ENCODE measurements around the gene MUC13. TPM values are rescaled to one million over a fixed set of nuclear protein-coding genes. Genes with fewer than 3 reads are reported as not detected.

Gene MUC13
- total and polyA plus RNA-seq, 4 experiments from 2014 or later, result not detected

DNA sequence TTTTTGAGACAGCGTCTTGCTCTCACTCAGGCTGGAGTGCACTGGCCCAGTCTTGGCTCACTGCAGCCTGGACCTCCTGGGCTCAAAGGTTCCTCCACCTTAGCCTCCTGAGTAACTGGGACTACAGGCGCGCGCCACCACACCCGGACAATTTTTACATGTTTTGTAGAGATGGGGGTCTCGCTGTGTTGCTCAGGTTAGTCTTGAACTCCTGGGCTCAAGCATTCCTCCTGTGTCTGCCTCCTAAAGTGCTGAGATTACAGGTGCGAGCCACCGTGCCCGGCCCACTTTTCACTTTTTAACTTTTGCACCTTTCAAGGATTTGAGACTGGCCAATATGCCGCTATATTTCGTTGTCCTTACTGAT, 46.6 kb downstream of the MUC13 start:
- Mint-ChIP-seq H3K27me3 (peaks cover 21 to 22% of the 10 kb centered on the region in 2 donors), H3K36me3 (no peaks in the 10 kb centered on the region), H3K9me3 (no peaks in the 10 kb centered on the region), H3K27ac (peak overlapping the region in 1 of 7 donors; percentile 27), H3K4me3 (peak overlapping the region; percentile 51 to 80 (median 74)), H3K4me1 (peaks cover 5 to 11% (median 6%) of the 10 kb centered on the region in 4 donors)
- no peaks in the 10 kb centered on the region for H3K36me3 ChIP-seq (ENCODE audit: insufficient read depth, low read length)
- ChIA-PET POLR2A (ENCODE audit: partially characterized antibody) (no interaction called here), CTCF (ENCODE audit: partially characterized antibody) (no interaction called here)
- no peaks in the 10 kb centered on the region for H3K9me3 ChIP-seq (ENCODE audit: control insufficient read depth in 1 of 2, low read length in 2 of 2)
- intact Hi-C loops (cut with micrococcal nuclease), result loop anchor here (1.0 kb wide), 1 partner anchor 53 kb away; no protein-coding TSS in a partner anchor
- H3K27ac ChIP-seq (ENCODE audit: low read depth, low read length), result no peak overlapping the region
- H3K4me1 ChIP-seq (ENCODE audit: insufficient read depth, low read length), result peaks cover 5% of the 10 kb centered on the region
- peak overlapping the region in 1 of 2 donors; percentile 49 for H3K4me3 ChIP-seq (ENCODE audit: low read length in 2 of 2)
- no peak for DNase-seq
- peaks cover 22% of the 10 kb centered on the region for H3K27me3 ChIP-seq (ENCODE audit: insufficient read depth, low read length)

DNA sequence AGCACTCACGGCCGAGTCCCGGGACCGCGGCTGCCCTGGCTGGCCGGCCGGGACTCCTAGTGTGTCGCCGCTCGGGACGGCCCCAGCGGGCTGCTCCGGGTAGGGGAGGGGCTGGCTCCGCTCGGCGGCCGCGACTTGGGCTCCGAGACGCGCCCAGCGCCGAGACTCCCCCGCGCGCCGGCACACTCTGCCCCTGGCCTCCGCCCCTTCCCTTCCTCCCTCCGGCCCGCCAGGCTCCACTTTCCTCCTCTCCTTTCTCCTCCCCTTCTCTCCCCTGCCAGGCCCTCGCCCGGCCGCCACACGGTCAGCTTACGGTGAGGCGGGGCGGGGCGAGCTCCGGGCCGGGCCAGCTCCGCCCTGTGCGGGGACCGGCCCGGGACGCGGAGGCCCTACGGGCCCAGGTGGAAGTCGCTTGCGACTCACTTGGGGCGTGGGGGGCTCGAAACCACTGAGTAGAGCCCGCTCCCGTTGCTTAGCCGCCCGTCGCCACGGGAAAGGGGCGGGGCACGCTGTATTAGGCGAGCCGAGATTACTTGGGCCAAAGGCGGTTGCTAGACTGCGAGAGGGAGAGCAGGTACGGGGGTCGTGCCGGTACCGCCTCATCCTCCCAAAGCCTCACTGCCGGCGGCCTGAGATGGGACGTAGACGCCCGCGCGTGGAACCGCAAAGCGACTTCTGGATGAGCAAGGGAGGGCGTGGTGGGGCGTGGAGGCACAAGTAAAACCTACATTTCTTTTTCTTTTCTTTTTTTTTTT, 47.2 kb downstream of the MUC13 start, which contains the start of gene ITGB5:
TSS of gene ITGB5 (minus strand) at position 189 of the 755 bp plus-strand sequence. CDS start 365 bp downstream, outside the sequence.
- Mint-ChIP-seq H3K4me3 (peak within 1 kb of the TSS; percentile 51 to 80 (median 74)), H3K27me3 (peaks cover 20 to 22% of the 10 kb centered on the region in 2 donors), H3K4me1 (peaks cover 5 to 11% (median 6%) of the 10 kb centered on the region in 4 donors), H3K36me3 (no peaks in the 10 kb centered on the region), H3K27ac (peak within 1 kb of the TSS in 1 of 7 donors; percentile 27), H3K9me3 (no peaks in the 10 kb centered on the region)
- CTCF ChIA-PET (ENCODE audit: partially characterized antibody), result no interaction called here
- Histone ChIP-seq H3K9me3 (ENCODE audit: control insufficient read depth in 1 of 2, low read length in 2 of 2) (no peaks in the 10 kb centered on the region), H3K27ac (ENCODE audit: low read depth, low read length) (no peak within 1 kb of the TSS), H3K4me1 (ENCODE audit: insufficient read depth, low read length) (peaks cover 5% of the 10 kb centered on the region), H3K36me3 (ENCODE audit: insufficient read depth, low read length) (no peaks in the 10 kb centered on the region), H3K4me3 (ENCODE audit: low read length in 2 of 2) (peak within 1 kb of the TSS in 1 of 2 donors; percentile 49), H3K27me3 (ENCODE audit: insufficient read depth, low read length) (peaks cover 22% of the 10 kb centered on the region)
- POLR2A ChIA-PET (ENCODE audit: partially characterized antibody), result no interaction called here
- DNase-seq, result peak in 2 of 5 donors; percentile 5 to 11
- intact Hi-C loops (cut with micrococcal nuclease), result loop anchor here (1.0 kb wide), 1 partner anchor 52 kb away; no protein-coding TSS in a partner anchor

DNA sequence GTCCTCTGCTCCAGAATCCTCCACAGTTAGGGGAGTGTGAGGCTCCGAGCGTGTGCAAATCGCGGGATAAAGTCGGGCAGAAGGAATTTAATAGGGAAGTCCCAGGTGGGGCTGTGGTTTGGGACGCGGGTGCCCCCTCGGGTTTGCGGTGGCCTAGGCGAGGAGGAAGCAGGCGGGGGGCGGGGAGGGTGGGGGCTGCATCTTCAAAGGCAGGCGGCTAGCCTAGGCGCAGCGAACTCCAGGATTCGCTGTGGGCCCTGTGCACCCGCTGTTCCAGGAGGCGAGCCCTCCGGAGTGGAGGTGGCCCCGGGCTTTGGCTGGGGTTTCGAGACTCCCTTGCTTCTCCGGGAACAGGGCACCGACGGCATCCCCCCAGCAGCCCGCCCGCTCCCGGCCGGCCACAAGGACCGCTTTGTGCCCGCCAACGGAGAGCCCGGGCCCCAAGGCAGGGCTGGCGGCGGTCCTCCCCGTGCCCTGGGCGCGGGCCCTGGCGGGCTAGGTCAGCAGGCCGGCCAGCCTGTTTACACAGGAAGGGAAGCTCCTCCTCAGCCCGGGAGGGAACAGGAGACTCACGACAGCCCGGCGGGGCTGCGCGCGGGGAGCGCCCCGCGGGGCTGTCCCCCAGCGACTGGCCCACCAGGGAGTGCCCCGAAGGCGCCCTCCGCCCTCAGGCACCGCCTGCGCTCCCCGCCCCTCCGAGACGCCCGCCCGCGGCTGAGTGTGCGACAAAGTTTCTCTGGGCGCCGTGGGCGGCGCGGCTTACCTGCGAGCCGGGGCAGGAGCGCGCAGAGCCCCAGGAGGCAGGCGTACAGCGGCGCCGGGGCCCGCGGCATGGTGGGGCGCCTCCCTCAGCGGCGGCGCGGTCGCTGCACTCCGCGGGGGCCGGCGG, 48.1 kb downstream of the MUC13 start:
- DNase-seq, result peak in 3 of 5 donors; percentile 13 to 20 (median 17)
- peak overlapping the region in 1 of 2 donors; percentile 24 for H3K4me3 ChIP-seq (ENCODE audit: low read length in 2 of 2)
- Mint-ChIP-seq H3K4me1 (peaks cover 5 to 11% (median 6%) of the 10 kb centered on the region in 4 donors), H3K27ac (no peak overlapping the region), H3K36me3 (no peaks in the 10 kb centered on the region), H3K4me3 (peak overlapping the region; percentile 43 to 86 (median 74)), H3K27me3 (peaks cover 20 to 27% of the 10 kb centered on the region in 2 donors), H3K9me3 (no peaks in the 10 kb centered on the region)
- intact Hi-C loops (cut with micrococcal nuclease), result loop anchor here (1.0 kb wide), 1 partner anchor 51 kb away; no protein-coding TSS in a partner anchor
- CTCF ChIA-PET (ENCODE audit: partially characterized antibody), result no interaction called here
- H3K27me3 ChIP-seq (ENCODE audit: insufficient read depth, low read length), result peaks cover 22% of the 10 kb centered on the region
- H3K4me1 ChIP-seq (ENCODE audit: insufficient read depth, low read length), result peaks cover 5% of the 10 kb centered on the region
- H3K36me3 ChIP-seq (ENCODE audit: insufficient read depth, low read length), result no peaks in the 10 kb centered on the region
- H3K9me3 ChIP-seq (ENCODE audit: control insufficient read depth in 1 of 2, low read length in 2 of 2), result no peaks in the 10 kb centered on the region
- no peak overlapping the region for H3K27ac ChIP-seq (ENCODE audit: low read depth, low read length)
- POLR2A ChIA-PET (ENCODE audit: partially characterized antibody), result no interaction called here

DNA sequence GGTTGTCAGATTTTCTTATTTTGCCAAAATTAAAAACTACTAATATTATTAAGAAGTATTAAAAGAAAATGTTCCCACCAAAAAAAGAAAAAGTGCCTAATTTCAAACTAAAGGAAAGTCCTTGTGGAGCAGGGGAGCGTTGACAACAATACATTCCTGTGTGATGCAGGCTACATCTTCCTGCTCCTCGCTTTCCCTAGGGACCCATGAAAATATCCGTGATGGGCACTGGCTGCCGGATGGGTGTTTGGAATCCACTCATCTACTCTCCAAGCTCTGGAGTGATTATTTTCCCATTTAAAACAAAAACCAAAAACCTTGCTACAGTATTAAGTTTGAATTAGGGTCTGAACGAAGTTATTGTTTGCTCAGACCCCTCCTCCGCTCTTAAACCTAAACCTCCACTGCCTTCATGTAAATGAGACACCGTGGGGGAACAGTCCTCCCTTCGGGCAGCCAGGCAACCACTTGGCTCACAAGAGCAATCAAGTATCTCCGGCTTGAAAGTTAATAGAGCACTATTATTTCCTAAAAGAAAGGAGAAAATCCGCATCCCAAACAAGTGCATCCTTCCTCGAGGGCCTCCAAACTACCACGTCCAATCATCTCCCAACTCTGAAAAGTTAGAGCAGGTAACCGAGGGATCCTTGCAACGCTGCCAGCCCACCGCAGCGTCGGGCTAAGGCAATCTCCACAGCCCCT, 48.9 kb downstream of the MUC13 start:
- intact Hi-C loops (cut with micrococcal nuclease), result no loop called here
- Histone ChIP-seq H3K27me3 (ENCODE audit: insufficient read depth, low read length) (peaks cover 22% of the 10 kb centered on the region), H3K27ac (ENCODE audit: low read depth, low read length) (no peak overlapping the region), H3K4me1 (ENCODE audit: insufficient read depth, low read length) (peaks cover 5% of the 10 kb centered on the region), H3K9me3 (ENCODE audit: control insufficient read depth in 1 of 2, low read length in 2 of 2) (no peaks in the 10 kb centered on the region), H3K36me3 (ENCODE audit: insufficient read depth, low read length) (no peaks in the 10 kb centered on the region), H3K4me3 (ENCODE audit: low read length in 2 of 2) (no peak overlapping the region)
- CTCF ChIA-PET (ENCODE audit: partially characterized antibody), result no interaction called here
- Mint-ChIP-seq H3K4me1 (peaks cover 5 to 11% (median 6%) of the 10 kb centered on the region in 4 donors), H3K9me3 (no peaks in the 10 kb centered on the region), H3K4me3 (peak overlapping the region; percentile 43 to 86 (median 74)), H3K36me3 (no peaks in the 10 kb centered on the region), H3K27me3 (peaks cover 20 to 27% of the 10 kb centered on the region in 2 donors), H3K27ac (no peak overlapping the region)
- no peak for DNase-seq
- POLR2A ChIA-PET (ENCODE audit: partially characterized antibody), result no interaction called here

DNA sequence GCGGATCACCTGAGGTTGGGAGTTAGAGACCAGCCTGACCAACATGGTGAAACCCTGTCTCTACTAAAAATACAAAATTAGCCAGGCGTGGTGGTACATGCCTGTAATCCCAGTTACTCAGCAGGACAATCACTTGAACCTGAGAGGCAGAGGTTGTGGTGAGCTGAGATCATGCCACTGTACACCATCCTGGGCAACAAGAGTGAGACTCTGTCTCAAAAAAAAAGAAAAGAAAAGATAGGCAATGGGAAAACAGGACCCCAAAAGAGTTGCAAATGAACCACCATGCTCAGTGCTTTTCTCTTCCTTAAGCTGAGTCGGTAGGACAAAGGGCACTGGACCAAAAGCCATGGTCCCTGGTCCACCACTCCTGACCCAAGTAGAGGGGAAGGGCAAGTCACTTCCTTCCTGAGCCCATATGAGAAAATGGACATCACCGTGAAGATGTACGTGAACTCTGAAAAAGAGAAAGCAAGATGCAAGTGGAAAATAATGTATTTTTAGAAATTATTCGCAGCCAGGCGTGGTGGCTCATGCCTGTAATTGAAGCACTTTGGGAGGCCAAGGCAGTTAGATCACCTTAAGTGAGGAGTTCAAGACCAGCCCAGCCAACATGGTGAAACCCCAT, 50.0 kb downstream of the MUC13 start:
- ChIA-PET POLR2A (ENCODE audit: partially characterized antibody) (no interaction called here), CTCF (ENCODE audit: partially characterized antibody) (interaction anchor here (3.0 kb wide), 1 partner anchor 17 kb away, joined by 9 read pairs; no protein-coding TSS in a partner anchor)
- Histone ChIP-seq H3K4me3 (ENCODE audit: low read length in 2 of 2) (no peak overlapping the region), H3K36me3 (ENCODE audit: insufficient read depth, low read length) (no peaks in the 10 kb centered on the region), H3K4me1 (ENCODE audit: insufficient read depth, low read length) (peaks cover 5% of the 10 kb centered on the region), H3K27ac (ENCODE audit: low read depth, low read length) (no peak overlapping the region), H3K27me3 (ENCODE audit: insufficient read depth, low read length) (peaks cover 22% of the 10 kb centered on the region), H3K9me3 (ENCODE audit: control insufficient read depth in 1 of 2, low read length in 2 of 2) (no peaks in the 10 kb centered on the region)
- Mint-ChIP-seq H3K4me3 (peak overlapping the region in 4 of 8 donors; percentile 36 to 65 (median 50)), H3K4me1 (peaks cover 5 to 11% (median 6%) of the 10 kb centered on the region in 4 donors), H3K36me3 (no peaks in the 10 kb centered on the region), H3K27me3 (peaks cover 18 to 27% of the 10 kb centered on the region in 2 donors), H3K9me3 (no peaks in the 10 kb centered on the region), H3K27ac (no peak overlapping the region)
- no peak for DNase-seq
- intact Hi-C loops (cut with micrococcal nuclease), result no loop called here

DNA sequence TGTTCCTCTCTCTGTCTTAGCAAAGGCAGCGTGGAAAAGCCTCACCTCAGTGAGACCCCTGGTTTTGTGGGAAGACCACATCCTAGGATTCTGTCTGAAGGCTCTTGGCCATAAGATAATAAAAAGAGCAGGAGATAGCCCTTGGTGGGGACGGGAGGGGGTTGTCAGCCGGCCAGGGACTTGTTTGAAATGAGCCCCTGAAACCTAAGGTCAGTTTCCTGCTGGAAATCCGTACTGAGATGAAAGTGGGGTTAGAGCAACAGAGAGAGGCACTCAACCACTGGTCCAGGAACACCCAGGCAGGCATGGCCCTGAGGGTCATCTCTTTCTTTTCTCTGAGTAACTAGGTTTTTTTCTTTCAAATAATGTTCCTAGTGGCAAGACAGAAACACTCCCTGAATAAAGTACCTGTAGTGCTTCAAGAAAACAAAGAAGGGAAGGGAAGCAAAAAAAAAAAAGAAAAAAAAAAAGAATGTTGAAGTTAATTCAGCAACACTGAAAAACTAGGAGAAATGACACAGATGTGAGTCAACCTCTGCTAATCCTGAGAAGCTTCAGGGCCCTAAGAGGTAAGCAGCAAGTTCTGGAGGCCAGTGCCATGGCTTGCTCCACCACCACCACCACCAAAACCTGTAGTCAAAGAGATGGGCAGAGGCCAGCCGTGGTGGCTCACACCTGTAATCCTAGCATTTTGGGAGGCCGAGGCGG, 50.6 kb downstream of the MUC13 start:
- peak overlapping the region in 1 of 8 donors; percentile 65 for H3K4me3 Mint-ChIP-seq
- peak overlapping the region in 1 of 7 donors; percentile 68 for H3K27ac Mint-ChIP-seq
- no peak overlapping the region for H3K27ac ChIP-seq (ENCODE audit: low read depth, low read length)

More for the DNA sequence above, 50.6 kb downstream of the MUC13 start:
- Histone ChIP-seq H3K27me3 (ENCODE audit: insufficient read depth, low read length) (peaks cover 20% of the 10 kb centered on the region), H3K4me3 (ENCODE audit: low read length in 2 of 2) (no peak overlapping the region), H3K4me1 (ENCODE audit: insufficient read depth, low read length) (peaks cover 5% of the 10 kb centered on the region), H3K9me3 (ENCODE audit: control insufficient read depth in 1 of 2, low read length in 2 of 2) (no peaks in the 10 kb centered on the region), H3K36me3 (ENCODE audit: insufficient read depth, low read length) (no peaks in the 10 kb centered on the region)
- intact Hi-C loops (cut with micrococcal nuclease), result no loop called here
- ChIA-PET POLR2A (ENCODE audit: partially characterized antibody) (no interaction called here), CTCF (ENCODE audit: partially characterized antibody) (interaction anchor here (3.0 kb wide), 1 partner anchor 18 kb away, joined by 9 read pairs; no protein-coding TSS in a partner anchor)
- DNase-seq, result no peak
- Mint-ChIP-seq H3K4me1 (peaks cover 7 to 14% (median 10%) of the 10 kb centered on the region in 4 donors), H3K27me3 (peaks cover 18 to 30% of the 10 kb centered on the region in 2 donors), H3K9me3 (no peaks in the 10 kb centered on the region), H3K36me3 (no peaks in the 10 kb centered on the region)
